Measurements from ENCODE around the gene LIN7C.

The LIN7C gene

GRCh38 chr11:27495710-27496300, 10.8 kb downstream of the LIN7C start:
- no peak for TF ChIP-seq ZNF274 (IDR thresholded peaks at IDR 0.05; ENCODE audit: low read depth, low read length)
- H3K4me3 ChIP-seq (ENCODE audit: low read length), result no peak overlapping the region

DNA sequence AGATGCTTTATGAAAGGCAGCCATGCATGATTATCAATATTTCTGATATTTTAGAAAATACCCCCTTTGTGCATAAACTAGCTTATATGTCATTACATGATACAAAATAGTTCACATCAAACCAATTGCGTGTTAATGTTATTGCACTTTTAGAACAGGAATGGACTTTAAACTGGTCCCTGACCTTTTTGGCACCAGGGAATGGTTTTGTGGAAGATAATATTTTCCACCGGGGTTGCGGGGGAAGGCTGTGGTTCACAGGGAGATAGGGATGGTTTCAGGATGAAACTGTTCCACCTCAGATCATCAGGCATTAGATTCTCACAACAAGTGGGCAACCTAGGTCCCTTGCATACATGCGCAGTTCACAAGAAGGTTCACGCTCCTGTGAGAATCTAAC, 17.5 kb downstream of the LIN7C start:
- no peak overlapping the region for H3K4me3 ChIP-seq (ENCODE audit: low read length)
- TF ChIP-seq ZNF274 (IDR thresholded peaks at IDR 0.05; ENCODE audit: low read depth, low read length), result no peak

GRCh38 chr11:27487706-27488105, 18.9 kb downstream of the LIN7C start:
- H3K4me3 ChIP-seq (ENCODE audit: low read length), result no peak overlapping the region
- TF ChIP-seq ZNF274 (IDR thresholded peaks at IDR 0.05; ENCODE audit: low read depth, low read length), result no peak

- no peak for TF ChIP-seq ZNF274 (IDR thresholded peaks at IDR 0.05; ENCODE audit: low read depth, low read length)
- no peak overlapping the region for H3K4me3 ChIP-seq (ENCODE audit: low read length)
These were observed 20.4 kb downstream of the LIN7C start for GRCh38 chr11:27485930-27486773.

DNA sequence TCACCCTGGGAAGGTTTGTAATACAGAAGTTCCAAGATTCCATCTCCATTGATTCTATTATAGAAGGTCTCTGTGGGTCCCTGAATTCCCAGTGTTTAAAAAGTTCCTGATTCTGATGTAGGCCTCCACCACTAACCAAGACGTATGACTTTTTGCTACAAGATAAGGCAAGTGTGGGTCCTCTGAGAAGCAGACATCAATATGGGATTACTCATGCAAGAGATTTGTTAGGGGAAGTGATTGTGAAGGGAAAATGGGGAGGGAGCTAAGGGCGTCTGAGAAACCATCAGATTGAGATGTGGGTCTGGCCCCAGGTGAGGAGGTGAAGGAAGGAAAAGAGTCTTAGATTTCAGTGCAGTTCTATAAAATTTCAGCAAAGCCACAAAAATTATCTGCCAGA, 23.8 kb downstream of the LIN7C start:
- no peak for TF ChIP-seq ZNF274 (IDR thresholded peaks at IDR 0.05; ENCODE audit: low read depth, low read length)
- no peak overlapping the region for H3K4me3 ChIP-seq (ENCODE audit: low read length)

GRCh38 chr11:27481992-27482391, 24.6 kb downstream of the LIN7C start:
- no peak for TF ChIP-seq ZNF274 (IDR thresholded peaks at IDR 0.05; ENCODE audit: low read depth, low read length)
- H3K4me3 ChIP-seq (ENCODE audit: low read length), result no peak overlapping the region

- H3K4me3 ChIP-seq (ENCODE audit: low read length), result no peak overlapping the region
- no peak for TF ChIP-seq ZNF274 (IDR thresholded peaks at IDR 0.05; ENCODE audit: low read depth, low read length)
These were observed 28.7 kb downstream of the LIN7C start for GRCh38 chr11:27477831-27478230.

- no peak for TF ChIP-seq ZNF274 (IDR thresholded peaks at IDR 0.05; ENCODE audit: low read depth, low read length)
- H3K4me3 ChIP-seq (ENCODE audit: low read length), result no peak overlapping the region
These were observed 29.3 kb downstream of the LIN7C start for GRCh38 chr11:27477243-27477642.

DNA sequence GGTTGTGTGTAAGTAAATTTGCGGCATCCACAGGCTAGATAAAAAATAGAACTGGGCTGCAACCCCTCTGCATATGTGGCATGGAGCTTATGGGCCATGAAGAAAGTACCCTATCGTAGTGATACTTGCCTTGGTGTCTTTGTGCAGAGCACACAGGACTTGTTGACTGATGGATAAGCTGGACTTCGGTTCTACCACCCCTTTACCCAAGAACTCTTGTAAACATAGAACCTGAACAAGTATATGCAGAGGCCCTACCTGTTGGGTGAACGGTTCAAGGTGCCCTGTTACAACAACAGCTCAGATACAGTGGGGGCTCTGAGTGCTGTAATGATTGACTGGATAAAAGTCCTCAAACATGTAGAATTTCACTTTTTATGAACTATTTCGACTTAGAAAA, 30.9 kb downstream of the LIN7C start:
- no peak for TF ChIP-seq ZNF274 (IDR thresholded peaks at IDR 0.05; ENCODE audit: low read depth, low read length)

GRCh38 chr11:27473017-27473406, 33.6 kb downstream of the LIN7C start:
- no peak overlapping the region for H3K4me3 ChIP-seq (ENCODE audit: low read length)
- no peak for TF ChIP-seq ZNF274 (IDR thresholded peaks at IDR 0.05; ENCODE audit: low read depth, low read length)

More for the DNA sequence above, 30.9 kb downstream of the LIN7C start:
- no peak overlapping the region for H3K4me3 ChIP-seq (ENCODE audit: low read length)

DNA sequence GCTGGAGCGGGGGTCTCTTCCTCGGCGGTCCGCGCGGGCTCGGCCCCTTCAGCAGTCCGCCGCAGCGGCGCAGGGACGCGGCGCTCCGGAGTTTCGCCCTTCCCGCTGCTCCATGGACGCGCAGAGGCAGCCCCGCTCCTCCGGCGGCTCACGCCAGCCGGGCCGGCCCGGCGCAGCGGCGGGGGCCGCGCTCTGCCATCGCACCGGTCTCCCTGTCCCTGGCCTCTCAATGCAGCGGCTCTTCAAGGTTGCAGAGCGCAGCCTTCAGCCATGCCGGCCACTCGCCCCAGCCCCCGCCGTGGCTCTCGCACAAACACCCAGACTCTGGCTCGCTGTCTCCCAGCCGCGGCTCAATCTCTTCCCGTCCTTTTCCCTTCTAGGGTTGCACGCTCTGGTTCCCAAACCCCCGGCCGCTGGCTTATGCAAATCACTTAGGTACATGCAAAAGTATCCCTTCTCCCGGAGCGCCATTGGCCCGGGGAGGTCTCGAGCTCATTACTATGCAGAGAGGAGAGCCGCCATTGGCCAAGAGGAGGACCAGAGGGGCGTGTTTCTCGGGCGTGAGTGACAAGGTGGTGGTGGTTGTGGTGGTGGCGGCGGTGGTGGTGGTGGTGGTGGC, 34.1 kb downstream of the LIN7C start, which contains the start of gene LGR4:
Gene LGR4 (minus strand): TSS at position 393 of the 619 bp plus-strand sequence. CDS start 488 bp downstream, outside the sequence.
- H3K4me3 ChIP-seq (ENCODE audit: low read length), result peak within 1 kb of the TSS; percentile 61
- TF ChIP-seq ZNF274 (IDR thresholded peaks at IDR 0.05; ENCODE audit: low read depth, low read length), result no peak

DNA sequence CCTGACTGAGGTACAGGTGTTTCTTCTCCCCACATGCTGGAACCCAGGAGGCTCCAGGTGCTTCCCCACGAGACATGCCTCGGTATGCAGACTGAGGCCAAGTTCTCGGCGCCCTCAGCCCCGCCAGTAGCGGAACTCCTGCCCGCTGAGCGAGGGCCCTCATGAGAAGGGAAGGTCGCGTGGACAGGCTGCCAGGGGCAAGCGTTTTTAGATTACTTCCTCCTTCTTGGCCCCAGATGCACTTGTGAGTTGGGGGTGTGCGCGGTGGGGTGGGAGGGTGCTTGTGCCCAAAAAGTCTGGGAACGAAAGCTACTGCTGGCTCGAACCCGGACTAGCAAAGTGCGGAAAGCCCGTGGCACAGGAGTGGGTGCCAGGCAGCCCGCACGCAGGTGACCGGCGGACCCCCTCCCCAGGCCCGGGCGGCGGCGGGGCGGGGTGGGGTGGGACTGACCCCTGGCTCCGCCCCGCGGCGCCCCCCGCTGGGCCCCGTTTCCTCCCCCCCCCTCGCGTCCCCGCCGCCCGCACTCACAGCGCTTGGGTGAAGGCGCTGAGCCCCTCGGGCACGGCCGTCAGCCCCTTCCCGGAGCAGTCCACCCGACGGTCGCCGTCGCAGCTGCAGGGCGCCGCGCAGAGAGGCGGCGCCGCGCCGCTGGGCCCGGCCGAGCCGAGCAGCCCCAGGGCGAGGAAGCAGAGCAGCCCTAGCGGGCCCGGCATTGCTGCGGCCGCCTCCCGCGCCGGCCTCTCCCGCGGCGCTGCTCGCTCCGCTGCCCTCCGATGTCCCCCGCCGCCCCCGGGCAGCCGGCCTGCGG, 34.8 kb downstream of the LIN7C start:
- TF ChIP-seq ZNF274 (IDR thresholded peaks at IDR 0.05; ENCODE audit: low read depth, low read length), result no peak
- peak overlapping the region; percentile 61 for H3K4me3 ChIP-seq (ENCODE audit: low read length)

DNA sequence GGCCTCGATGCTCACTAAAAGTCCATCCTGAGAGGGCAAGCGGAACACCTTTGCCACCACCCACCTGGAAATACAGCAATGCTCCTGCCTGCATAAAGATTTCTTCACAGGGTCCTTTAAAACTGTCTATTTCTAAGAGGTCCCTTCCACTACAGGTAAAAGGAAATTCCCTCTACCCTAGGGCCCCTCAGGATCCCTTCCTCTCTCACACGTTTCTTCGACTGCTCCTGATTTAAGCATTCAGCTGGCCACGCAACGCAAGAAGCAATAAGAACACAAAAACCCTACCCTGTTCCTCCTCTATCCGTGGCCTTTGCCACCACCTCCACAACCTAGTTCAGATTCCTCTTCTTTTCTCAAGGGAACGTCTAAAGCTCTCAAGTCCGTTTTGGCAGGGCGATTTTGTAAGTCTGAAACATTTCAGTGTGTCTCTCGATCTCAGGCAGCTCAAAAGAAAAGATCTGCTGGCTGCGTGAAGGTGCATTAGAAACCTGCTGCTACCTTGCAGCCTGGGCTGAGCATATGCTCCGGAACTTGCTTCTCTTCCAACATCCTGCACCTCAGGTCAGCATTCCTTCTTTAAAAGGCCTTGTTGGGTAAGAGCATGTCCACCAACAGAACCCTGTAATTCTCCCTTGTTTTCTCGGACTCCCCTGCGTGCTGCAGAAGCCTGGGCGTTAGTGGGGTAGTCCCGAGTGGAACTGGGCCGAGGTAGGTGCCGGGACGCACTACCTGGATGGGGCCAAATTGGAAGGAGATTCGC, 35.6 kb downstream of the LIN7C start:
- no peak for TF ChIP-seq ZNF274 (IDR thresholded peaks at IDR 0.05; ENCODE audit: low read depth, low read length)
- peak overlapping the region; percentile 25 for H3K4me3 ChIP-seq (ENCODE audit: low read length)

All from GM08714 (cell line).